Measurements from ENCODE around the gene PMFBP1. TPM values are rescaled to one million over a fixed set of nuclear protein-coding genes. Genes with fewer than 3 reads are reported as not detected.

Gene PMFBP1
- total and polyA plus RNA-seq, 5 experiments from 2014 or later: 0.13 to 2.0 (median 0.97) TPM; not detected in 1

GRCh38 chr16:72123426-72123825, 48.5 kb downstream of the PMFBP1 start:
- H3K27ac Mint-ChIP-seq: no peak overlapping the region
- no peak for ATAC-seq
- H3K4me1 Mint-ChIP-seq: peaks cover 0 to 2% (median under 1%) of the 10 kb centered on the region in 4 donors
- POLR2A ChIA-PET: no interaction called here
- DNase-seq: no peak
- H3K27me3 Mint-ChIP-seq: no peaks in the 10 kb centered on the region
- H3K4me3 Mint-ChIP-seq: no peak overlapping the region
- H3K36me3 Mint-ChIP-seq: no peaks in the 10 kb centered on the region
- no peaks in the 10 kb centered on the region for H3K9me3 Mint-ChIP-seq

GRCh38 chr16:72122916-72123315, 49.0 kb downstream of the PMFBP1 start:
- Mint-ChIP-seq H3K27ac (no peak overlapping the region), H3K9me3 (no peaks in the 10 kb centered on the region), H3K4me1 (peaks cover 0 to 2% (median under 1%) of the 10 kb centered on the region in 4 donors), H3K27me3 (no peaks in the 10 kb centered on the region), H3K4me3 (no peak overlapping the region), H3K36me3 (no peaks in the 10 kb centered on the region)
- DNase-seq (no peak), ATAC-seq (no peak)
- POLR2A ChIA-PET: no interaction called here

- no peak overlapping the region for H3K4me3 Mint-ChIP-seq
- H3K4me1 Mint-ChIP-seq: peaks cover 0 to 2% (median under 1%) of the 10 kb centered on the region in 4 donors
- H3K36me3 Mint-ChIP-seq: no peaks in the 10 kb centered on the region
- no peak for DNase-seq
- H3K9me3 Mint-ChIP-seq: no peaks in the 10 kb centered on the region
- no peak for ATAC-seq
- no peaks in the 10 kb centered on the region for H3K27me3 Mint-ChIP-seq
- peak overlapping the region in 2 of 10 donors; percentile 8 to 35 for H3K27ac Mint-ChIP-seq
- POLR2A ChIA-PET: no interaction called here
Observed at GRCh38 chr16:72122308-72122707, 49.6 kb downstream of the PMFBP1 start.

- POLR2A ChIA-PET: no interaction called here
- H3K36me3 Mint-ChIP-seq: no peaks in the 10 kb centered on the region
- no peak for DNase-seq
- no peak overlapping the region for H3K27ac Mint-ChIP-seq
- no peaks in the 10 kb centered on the region for H3K27me3 Mint-ChIP-seq
- no peak for ATAC-seq
- no peaks in the 10 kb centered on the region for H3K9me3 Mint-ChIP-seq
- no peak overlapping the region for H3K4me3 Mint-ChIP-seq
- peaks cover 0 to 2% (median under 1%) of the 10 kb centered on the region in 4 donors for H3K4me1 Mint-ChIP-seq
Observed at GRCh38 chr16:72120026-72120425, 51.9 kb downstream of the PMFBP1 start.

GRCh38 chr16:72113616-72113945, 58.4 kb downstream of the PMFBP1 start:
- Mint-ChIP-seq H3K27ac (no peak overlapping the region), H3K4me1 (no peaks in the 10 kb centered on the region), H3K4me3 (no peak overlapping the region), H3K27me3 (peaks cover 0 to 1% (median 0%) of the 10 kb centered on the region in 5 donors), H3K9me3 (no peaks in the 10 kb centered on the region), H3K36me3 (peaks cover 5 to 53% (median 16%) of the 10 kb centered on the region in 3 donors)
- DNase-seq (no peak), ATAC-seq (no peak)
- POLR2A ChIA-PET: no interaction called here

- no peaks in the 10 kb centered on the region for H3K9me3 Mint-ChIP-seq
- no peak overlapping the region for H3K4me3 Mint-ChIP-seq
- H3K4me1 Mint-ChIP-seq: no peaks in the 10 kb centered on the region
- peak overlapping the region in 1 of 10 donors; percentile 56 for H3K27ac Mint-ChIP-seq
- H3K36me3 Mint-ChIP-seq: peaks cover 5 to 58% (median 18%) of the 10 kb centered on the region in 3 donors
- DNase-seq (no peak), ATAC-seq (no peak)
- H3K27me3 Mint-ChIP-seq: peaks cover 0 to 1% (median 0%) of the 10 kb centered on the region in 5 donors
- POLR2A ChIA-PET: no interaction called here
Observed at GRCh38 chr16:72112906-72113615, 58.9 kb downstream of the PMFBP1 start.

- no peak overlapping the region for H3K4me3 Mint-ChIP-seq
- peaks cover 5 to 64% (median 23%) of the 10 kb centered on the region in 3 donors for H3K36me3 Mint-ChIP-seq
- H3K9me3 Mint-ChIP-seq: no peaks in the 10 kb centered on the region
- no peaks in the 10 kb centered on the region for H3K4me1 Mint-ChIP-seq
- DNase-seq (no peak), ATAC-seq (no peak)
- peak overlapping the region in 1 of 10 donors; percentile 44 for H3K27ac Mint-ChIP-seq
- H3K27me3 Mint-ChIP-seq: peaks cover 0 to 1% (median 0%) of the 10 kb centered on the region in 5 donors
- POLR2A ChIA-PET: no interaction called here
Observed at GRCh38 chr16:72112452-72112792, 59.5 kb downstream of the PMFBP1 start.

GRCh38 chr16:72111657-72112451, 60.1 kb downstream of the PMFBP1 start:
- Mint-ChIP-seq H3K27me3 (peaks cover 0 to 1% (median 0%) of the 10 kb centered on the region in 5 donors), H3K4me1 (no peaks in the 10 kb centered on the region), H3K4me3 (no peak overlapping the region), H3K9me3 (no peaks in the 10 kb centered on the region), H3K27ac (peak overlapping the region in 1 of 10 donors; percentile 3), H3K36me3 (peaks cover 5 to 70% (median 27%) of the 10 kb centered on the region in 3 donors)
- no peak for DNase-seq
- ATAC-seq: no peak
- POLR2A ChIA-PET: no interaction called here

- DNase-seq (no peak), ATAC-seq (no peak)
- no peak overlapping the region for H3K27ac Mint-ChIP-seq
- H3K27me3 Mint-ChIP-seq: peaks cover 0 to 1% (median 0%) of the 10 kb centered on the region in 5 donors
- POLR2A ChIA-PET: no interaction called here
- H3K4me1 Mint-ChIP-seq: no peaks in the 10 kb centered on the region
- H3K9me3 Mint-ChIP-seq: no peaks in the 10 kb centered on the region
- H3K36me3 Mint-ChIP-seq: peaks cover 5 to 79% (median 31%) of the 10 kb centered on the region in 3 donors
- H3K4me3 Mint-ChIP-seq: no peak overlapping the region
Observed at GRCh38 chr16:72110662-72111615, 61.0 kb downstream of the PMFBP1 start.

- ATAC-seq (no peak), DNase-seq (no peak)
- H3K9me3 Mint-ChIP-seq: no peaks in the 10 kb centered on the region
- H3K4me3 Mint-ChIP-seq: no peak overlapping the region
- H3K4me1 Mint-ChIP-seq: no peaks in the 10 kb centered on the region
- peaks cover 0 to 1% (median 0%) of the 10 kb centered on the region in 5 donors for H3K27me3 Mint-ChIP-seq
- peaks cover 5 to 88% (median 40%) of the 10 kb centered on the region in 3 donors for H3K36me3 Mint-ChIP-seq
- no peak overlapping the region for H3K27ac Mint-ChIP-seq
- POLR2A ChIA-PET: no interaction called here
Observed at GRCh38 chr16:72109966-72110530, 61.9 kb downstream of the PMFBP1 start.

GRCh38 chr16:72109300-72109699, 62.7 kb downstream of the PMFBP1 start:
- DNase-seq: no peak
- Mint-ChIP-seq H3K9me3 (no peaks in the 10 kb centered on the region), H3K36me3 (peaks cover 5 to 95% (median 40%) of the 10 kb centered on the region in 3 donors), H3K4me1 (no peaks in the 10 kb centered on the region), H3K4me3 (no peak overlapping the region), H3K27me3 (no peaks in the 10 kb centered on the region), H3K27ac (no peak overlapping the region)
- POLR2A ChIA-PET: no interaction called here
- ATAC-seq: no peak

GRCh38 chr16:72108353-72109102, 63.4 kb downstream of the PMFBP1 start:
- H3K4me3 Mint-ChIP-seq: no peak overlapping the region
- H3K27ac Mint-ChIP-seq: no peak overlapping the region
- H3K36me3 Mint-ChIP-seq: peaks cover 5 to 99% (median 47%) of the 10 kb centered on the region in 3 donors
- no peak for DNase-seq
- peaks cover 0 to under 1% (median under 1%) of the 10 kb centered on the region in 4 donors for H3K4me1 Mint-ChIP-seq
- POLR2A ChIA-PET: no interaction called here
- H3K27me3 Mint-ChIP-seq: no peaks in the 10 kb centered on the region
- ATAC-seq: no peak
- no peaks in the 10 kb centered on the region for H3K9me3 Mint-ChIP-seq

Data from naive thymus-derived CD8-positive, alpha-beta T cell (primary cell).